Measurements from ENCODE around the gene GALNT15.

GALNT15 gene

DNA sequence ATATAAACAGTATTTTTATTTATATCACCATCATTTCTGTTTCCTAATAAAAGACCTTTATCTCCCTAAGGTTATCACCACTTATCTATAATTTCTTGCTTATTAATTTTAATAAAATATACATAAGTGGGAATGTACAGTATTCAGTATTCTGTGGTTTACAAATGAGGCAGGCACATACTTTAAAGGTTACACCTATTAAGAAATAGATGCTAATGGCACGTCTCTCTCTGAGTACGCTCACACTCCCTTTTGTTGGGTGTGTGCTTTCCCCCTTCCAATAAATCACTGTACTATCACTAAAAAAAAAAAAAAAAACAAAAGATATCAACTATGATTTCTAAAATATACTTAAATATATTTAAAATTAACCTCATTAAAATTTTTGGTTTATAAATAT, 99.4 kb downstream of the GALNT15 start:
- no peak for DNase-seq (ENCODE audit: low spot score)
- in situ Hi-C loops (cut with MboI; ENCODE audit: low sequenced_read_pairs, unreplicated experiment) = loop anchor here (10.0 kb wide), 1 partner anchor 281 kb away; no protein-coding TSS in a partner anchor
- TF ChIP-seq, protein P1, sequence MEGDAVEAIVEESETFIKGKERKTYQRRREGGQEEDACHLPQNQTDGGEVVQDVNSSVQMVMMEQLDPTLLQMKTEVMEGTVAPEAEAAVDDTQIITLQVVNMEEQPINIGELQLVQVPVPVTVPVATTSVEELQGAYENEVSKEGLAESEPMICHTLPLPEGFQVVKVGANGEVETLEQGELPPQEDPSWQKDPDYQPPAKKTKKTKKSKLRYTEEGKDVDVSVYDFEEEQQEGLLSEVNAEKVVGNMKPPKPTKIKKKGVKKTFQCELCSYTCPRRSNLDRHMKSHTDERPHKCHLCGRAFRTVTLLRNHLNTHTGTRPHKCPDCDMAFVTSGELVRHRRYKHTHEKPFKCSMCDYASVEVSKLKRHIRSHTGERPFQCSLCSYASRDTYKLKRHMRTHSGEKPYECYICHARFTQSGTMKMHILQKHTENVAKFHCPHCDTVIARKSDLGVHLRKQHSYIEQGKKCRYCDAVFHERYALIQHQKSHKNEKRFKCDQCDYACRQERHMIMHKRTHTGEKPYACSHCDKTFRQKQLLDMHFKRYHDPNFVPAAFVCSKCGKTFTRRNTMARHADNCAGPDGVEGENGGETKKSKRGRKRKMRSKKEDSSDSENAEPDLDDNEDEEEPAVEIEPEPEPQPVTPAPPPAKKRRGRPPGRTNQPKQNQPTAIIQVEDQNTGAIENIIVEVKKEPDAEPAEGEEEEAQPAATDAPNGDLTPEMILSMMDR (IDR thresholded peaks at IDR 0.05; ENCODE audit: borderline replicate concordance, control extremely low read depth, extremely low read depth, insufficient read depth, missing control alignments) = no peak

DNA sequence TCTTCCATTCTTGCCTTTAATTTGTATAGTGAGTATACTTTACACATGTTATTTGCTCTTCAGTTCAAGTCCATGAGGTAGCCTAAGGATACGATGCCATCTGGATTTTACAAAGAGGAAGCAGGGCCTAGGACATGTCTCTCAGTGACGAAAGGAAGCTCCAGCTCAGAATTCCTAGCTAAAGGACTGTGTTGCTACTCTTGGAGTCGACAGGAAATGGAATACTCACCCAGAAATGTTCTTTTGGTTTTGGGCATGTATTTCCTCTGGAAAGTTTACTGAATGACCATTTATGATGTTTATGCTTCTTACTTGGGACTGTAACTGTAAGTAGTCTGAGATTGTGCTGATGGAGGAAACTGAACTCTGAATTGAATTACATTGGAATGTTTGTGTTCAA, 103.0 kb downstream of the GALNT15 start:
- no peak for DNase-seq (ENCODE audit: low spot score)
- in situ Hi-C loops (cut with MboI; ENCODE audit: low sequenced_read_pairs, unreplicated experiment) = loop anchor here (10.0 to 25.0 kb wide), 2 partner anchors 277 to 935 kb away; no protein-coding TSS in a partner anchor
- TF ChIP-seq, protein P1 (IDR thresholded peaks at IDR 0.05; ENCODE audit: borderline replicate concordance, control extremely low read depth, extremely low read depth, insufficient read depth, missing control alignments) = no peak

DNA sequence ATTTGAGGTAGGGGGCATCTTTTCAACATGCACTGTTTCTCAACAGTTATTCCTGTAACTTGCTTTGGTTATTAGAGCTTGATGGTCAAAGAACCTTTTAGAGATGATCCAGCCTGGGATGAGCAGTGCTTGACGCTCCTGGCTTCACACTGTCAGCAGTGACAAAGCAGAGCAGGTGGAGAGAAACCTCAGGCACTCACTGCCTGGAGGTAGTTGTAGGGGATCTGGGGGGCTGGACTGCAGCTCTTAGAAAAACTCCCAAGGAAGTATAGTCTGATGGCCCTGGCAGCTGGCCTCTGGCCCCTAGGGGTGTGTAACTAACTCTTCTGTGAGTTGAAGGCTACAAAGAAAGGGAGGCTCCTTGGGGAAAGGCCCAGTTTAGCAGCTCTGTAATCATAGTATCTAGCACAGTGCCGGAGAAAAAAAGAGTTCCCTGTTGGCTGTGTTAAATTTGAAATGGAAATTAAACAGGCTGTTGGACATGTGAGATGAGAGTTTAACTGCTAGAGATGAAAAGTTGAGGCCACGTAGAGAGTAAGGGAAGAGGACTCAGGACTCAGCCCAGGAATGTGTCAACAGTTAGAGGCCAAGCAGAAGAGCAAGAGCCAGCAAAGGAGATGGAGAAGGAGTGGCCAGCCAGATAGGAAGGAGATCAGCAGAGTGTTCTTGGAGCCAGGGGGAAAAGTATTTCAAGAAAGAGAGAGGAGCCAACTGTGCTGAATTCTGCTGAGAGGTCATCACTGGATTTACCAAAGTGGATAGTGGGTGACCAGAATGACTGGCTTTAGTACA, 104.7 kb downstream of the GALNT15 start:
- in situ Hi-C loops (cut with MboI; ENCODE audit: low sequenced_read_pairs, unreplicated experiment) = loop anchor here (10.0 to 25.0 kb wide), 2 partner anchors 276 to 933 kb away; no protein-coding TSS in a partner anchor
- no peak for DNase-seq (ENCODE audit: low spot score)
- TF ChIP-seq, protein P1 (IDR thresholded peaks at IDR 0.05; ENCODE audit: borderline replicate concordance, control extremely low read depth, extremely low read depth, insufficient read depth, missing control alignments) = no peak

DNA sequence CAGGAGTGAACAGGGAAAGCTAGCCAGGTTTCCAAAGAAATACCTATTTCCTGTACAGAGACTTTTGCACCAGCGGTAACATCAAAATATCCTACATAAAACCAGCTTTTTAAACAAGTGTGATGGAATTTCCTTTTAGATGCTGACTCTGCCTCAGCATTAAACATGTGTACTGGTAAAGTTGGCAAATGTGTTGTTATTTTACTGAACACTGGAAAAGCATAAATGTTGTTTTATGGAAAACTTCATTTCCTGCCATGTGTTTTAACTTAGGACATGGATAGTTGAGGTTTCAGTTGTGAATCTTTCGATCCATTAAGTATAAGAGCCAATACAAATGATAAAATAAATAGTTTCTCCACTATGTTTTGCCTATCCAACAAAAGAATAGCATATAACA, 106.2 kb downstream of the GALNT15 start:
- in situ Hi-C loops (cut with MboI; ENCODE audit: low sequenced_read_pairs, unreplicated experiment) = loop anchor here (25.0 kb wide), 1 partner anchor 932 kb away; no protein-coding TSS in a partner anchor
- TF ChIP-seq, protein P1 (IDR thresholded peaks at IDR 0.05; ENCODE audit: borderline replicate concordance, control extremely low read depth, extremely low read depth, insufficient read depth, missing control alignments) = no peak
- DNase-seq (ENCODE audit: low spot score) = no peak
